Activated CD4-positive, CD25-positive, alpha-beta regulatory T cell treated with anti-CD3 and anti-CD28 coated beads, Interleukin-2, amount 50 U/mL, for 24 hours (primary cell): ENCODE results near the gene KRTAP5-5.
A peak's percentile ranks its signal among the peaks of the same experiment; 100 is the strongest.
"Not testable (repeated sequence)": the region's sequence is repeated elsewhere in the genome, so short reads cannot be mapped to it uniquely, and the experiment has no call there.

Experiments
- ATAC-seq, 2 donors: fragments of 150-1000 bp; cut with Tn5 transposase; one replicate each; pipeline ENCODE4 v1.10.0; 2021; ENCODE audit warnings: mild to moderate bottlenecking in 1 of 2, moderate library complexity in 1 of 2

Gene KRTAP5-5

DNA sequence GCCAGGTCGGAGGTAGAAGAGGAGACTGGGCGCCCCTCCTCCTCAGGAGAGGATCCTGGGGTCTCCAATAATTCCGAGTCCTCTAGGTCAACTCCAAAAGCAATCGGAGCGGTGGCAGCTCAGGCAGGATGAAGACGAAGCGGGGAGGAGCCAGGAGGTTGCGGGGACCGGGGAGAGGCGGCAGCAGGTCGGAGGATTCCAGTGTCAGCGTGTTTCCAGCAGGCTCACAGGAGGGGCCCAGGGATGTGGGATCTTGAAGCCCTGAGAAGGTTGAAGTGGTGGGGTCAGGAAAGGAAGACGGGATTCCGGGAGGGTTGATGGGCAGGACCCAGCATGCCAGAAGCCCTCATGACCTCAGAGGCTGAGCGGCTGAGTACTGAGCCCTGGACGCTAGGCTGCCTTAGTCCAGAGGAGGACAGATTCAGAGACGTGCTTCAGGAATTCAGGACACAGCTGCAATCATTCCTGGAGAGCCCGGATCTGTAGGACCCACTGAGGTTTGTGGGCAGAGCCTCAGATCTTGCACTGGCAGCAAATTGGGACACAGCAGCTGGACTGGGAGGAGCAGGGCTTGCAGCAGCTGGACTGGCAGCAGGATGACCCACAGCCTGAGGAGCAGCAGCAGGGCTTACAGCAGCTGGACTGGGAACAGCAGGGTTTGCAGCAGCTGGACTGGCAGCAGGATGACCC, 22.3 kb upstream of the KRTAP5-5 start:
- ATAC-seq: not testable (repeated sequence)

DNA sequence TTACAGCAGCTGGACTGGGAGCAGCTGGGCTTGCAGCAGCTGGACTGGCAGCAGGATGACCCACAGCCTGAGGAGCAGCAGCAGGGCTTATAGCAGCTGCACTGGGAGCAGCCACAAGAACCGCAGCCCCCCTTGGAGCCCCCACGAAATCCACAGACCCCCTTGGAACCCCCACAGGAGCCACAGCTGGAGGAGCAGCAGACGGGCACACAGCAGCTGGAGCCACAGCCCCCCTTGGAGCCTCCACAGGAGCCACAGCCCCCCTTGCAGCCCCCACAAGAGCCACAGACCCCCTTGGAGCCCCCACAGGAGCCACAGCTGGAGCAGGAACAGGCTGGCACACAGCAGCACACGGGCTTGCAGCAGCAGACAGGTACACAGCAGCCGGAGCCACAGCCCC, 21.7 kb upstream of the KRTAP5-5 start:
- not testable (repeated sequence) for ATAC-seq

DNA sequence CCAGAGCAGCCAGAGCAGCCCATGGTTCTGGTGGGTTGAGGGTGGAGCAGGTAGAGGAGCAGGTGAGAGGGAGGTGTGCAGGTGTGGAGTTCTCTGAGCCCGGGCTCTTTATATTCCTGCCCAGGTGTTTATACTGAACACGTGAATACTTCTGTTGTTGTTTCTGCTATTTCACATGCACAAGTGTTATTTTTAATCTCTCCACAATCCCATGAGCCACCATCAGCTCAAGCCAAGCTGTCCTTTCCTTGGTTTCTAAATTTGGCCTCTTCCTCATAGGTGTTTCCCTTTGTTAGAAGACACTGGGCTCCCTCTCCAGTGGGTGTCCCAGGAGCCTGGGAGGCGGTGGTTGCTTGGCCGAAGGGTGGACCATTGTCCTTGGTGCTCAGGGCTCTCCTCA, 21.2 kb upstream of the KRTAP5-5 start, which contains the start of gene KRTAP5-3:
Gene KRTAP5-3 (minus strand): TSS at position 101 of the 400 bp plus-strand sequence. CDS start 78 bp downstream, at position 23.
- ATAC-seq: no peak

DNA sequence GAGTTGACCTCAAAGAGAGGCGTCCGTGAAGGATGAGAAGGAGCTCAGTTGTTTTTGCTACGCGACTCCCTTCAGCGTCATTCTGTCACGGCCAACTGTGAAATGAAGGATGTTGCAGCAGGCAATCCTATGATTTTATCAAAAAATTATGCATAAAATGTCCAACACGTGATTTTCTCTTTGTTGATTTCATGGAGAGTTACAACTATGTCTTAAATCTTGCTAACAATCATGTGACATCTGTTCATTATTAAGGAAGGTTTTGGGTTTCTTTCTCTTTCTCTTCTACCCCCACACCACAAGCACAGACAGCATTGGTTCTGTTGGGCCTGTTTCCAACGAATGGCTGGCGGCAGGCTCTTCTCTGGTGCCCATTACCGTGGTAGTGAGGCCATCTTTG, 11.3 kb upstream of the KRTAP5-5 start:
- no peak for ATAC-seq

DNA sequence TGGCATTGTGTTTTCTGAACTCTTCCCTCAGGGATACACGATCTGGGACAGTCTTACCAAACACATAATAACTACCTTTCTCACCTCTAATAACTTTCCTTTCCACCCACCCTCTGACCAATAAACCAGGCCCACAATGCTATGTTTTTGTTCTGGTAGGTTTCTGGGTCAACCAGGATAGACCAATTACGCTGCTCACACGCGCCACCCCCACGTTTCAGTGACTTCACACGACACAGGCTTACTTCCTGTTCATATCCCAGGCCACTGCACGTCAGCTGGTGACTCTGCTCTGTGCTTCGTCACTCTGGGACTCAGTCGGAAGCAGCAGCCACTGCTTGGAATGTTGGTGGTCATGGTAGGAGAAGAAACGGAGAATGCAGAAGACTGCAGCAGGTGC, 10.1 kb upstream of the KRTAP5-5 start:
- peak in 1 of 2 donors; percentile 60 for ATAC-seq

DNA sequence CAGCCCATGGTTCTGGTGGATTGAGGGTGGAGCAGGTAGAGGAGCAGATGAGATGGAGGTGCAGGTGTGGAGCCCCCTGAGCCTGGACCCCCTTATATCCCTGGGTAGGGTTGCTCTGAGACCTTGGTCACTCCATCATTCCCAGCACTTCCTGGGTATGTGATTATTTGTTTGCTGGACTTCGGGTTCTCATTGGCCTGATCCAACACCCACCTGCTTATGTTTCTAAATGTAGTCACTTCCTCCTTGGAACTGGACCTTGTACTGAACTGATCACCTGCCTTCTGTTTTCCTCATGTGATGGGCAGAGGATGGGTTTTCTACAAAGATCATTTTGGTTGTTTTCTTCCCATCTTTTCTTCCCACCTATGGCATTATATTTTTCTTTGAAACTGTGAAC, 7.5 kb upstream of the KRTAP5-5 start, which contains the start of gene KRTAP5-4:
Gene KRTAP5-4 (minus strand): TSS at position 53 of the 400 bp plus-strand sequence. CDS start 45 bp downstream, at position 8.
- no peak for ATAC-seq

DNA sequence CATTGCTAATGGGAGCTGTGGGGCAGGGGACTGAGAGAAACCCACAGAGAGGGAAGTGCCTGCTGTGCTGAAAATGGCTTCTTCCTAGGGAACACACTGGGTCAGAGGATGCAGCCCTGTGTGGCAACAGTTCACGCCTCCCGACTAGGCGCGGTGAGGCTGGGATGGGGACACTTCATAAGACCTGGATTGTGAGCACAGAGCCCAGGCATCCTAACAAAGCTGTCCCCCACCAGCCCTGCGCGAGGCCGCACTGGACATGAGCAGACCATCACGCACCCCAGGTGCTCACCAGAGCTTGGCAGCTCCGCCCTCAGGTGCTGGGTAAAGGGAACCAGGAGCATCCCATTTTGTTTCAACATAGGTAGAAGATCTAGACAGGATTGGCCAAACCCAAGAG, 5.9 kb upstream of the KRTAP5-5 start:
- ATAC-seq: no peak

DNA sequence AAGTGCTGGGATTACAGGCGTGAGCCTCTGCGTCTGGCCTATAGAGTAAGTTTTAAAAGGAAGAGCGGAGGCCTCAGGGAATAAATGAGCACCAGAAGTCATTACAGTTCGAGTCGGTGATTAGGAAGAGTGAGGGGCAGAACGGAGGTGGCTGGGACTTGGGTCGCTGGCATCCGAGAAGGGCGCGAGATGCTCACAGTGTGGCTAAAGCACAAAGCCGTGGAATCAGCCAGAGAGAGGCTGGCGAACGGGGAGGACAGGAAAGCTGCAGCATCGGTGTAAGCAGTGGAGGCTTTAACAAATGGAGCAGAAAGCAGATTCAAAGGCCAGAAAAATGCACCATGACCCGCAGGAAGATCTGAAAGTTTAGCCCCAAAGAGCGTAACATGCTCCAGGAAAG, 5.0 kb upstream of the KRTAP5-5 start:
- no peak for ATAC-seq

DNA sequence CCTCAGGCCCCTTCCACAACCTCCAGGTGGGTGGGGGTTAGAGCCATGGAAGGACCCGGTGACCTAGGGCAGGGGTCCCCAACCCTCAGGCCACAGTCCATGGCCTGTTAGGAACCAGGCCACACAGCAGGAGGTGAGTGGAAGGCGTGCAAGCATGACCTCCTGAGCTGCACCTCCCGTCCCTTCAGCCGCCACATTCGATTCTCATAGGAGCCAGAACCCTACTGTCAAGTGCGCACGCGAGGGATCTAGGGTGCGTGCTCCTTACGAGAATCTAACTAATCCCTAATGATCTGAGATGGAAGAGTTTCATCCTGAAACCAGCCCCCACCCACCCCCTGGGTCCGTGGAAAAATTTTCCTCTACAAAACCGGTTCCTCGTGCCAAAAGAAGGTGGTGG, 4.0 kb upstream of the KRTAP5-5 start:
- ATAC-seq: no peak

DNA sequence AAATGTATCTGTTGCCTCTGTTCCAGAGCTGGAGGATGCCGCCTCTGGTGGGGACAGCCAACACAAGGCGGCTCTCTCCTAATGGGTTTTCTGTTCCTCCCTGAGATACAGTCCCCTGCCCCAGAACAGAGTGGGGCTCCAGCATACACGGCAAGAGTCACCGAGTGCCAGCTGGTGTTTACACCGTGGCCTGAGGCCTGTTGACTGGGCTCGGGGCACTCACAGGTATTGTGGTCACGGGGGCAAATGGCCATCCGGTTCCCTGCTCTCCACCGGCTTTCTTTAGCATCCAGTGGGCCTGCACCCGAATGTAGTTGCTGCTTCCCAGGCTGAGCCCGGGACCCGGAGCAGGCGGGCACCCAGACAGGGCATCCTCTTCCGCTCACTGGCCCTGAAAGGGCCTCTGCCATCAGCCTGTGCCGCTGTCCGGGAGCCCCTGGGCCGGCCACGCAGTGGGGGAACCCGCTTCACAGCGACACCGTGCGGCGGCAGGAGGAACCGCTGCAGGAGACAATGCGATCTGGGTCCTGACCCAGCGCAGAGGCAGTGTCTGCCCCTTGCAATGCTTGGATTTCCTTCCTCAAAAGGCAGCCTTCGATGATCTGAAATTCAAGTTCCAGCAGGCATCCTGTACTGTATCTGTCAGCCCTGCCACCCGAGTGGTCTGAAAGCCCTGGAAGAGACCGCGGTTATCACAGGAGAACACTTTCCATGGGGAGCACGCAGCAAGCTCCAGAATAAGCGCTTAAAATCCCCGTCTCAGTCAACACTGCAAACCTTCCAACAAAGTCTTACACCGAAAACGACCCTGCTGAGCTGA, 859 bp upstream of the KRTAP5-5 start:
- ATAC-seq: peak; percentile 65 to 72

DNA sequence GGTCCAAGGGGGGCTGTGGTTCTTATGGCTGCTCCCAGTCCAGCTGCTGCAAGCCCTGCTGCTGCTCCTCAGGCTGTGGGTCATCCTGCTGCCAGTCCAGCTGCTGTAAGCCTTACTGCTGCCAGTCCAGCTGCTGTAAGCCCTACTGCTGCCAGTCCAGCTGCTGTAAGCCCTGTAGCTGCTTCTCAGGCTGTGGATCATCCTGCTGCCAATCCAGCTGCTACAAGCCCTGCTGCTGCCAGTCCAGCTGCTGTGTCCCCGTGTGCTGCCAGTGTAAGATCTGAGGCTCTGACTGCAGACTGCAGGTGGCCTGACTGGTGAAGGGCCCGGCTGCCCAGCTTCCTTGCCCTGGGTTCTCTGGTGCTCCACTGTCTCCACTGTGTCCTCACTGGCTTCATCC, 696 bp downstream of the KRTAP5-5 start:
- ATAC-seq: no peak

DNA sequence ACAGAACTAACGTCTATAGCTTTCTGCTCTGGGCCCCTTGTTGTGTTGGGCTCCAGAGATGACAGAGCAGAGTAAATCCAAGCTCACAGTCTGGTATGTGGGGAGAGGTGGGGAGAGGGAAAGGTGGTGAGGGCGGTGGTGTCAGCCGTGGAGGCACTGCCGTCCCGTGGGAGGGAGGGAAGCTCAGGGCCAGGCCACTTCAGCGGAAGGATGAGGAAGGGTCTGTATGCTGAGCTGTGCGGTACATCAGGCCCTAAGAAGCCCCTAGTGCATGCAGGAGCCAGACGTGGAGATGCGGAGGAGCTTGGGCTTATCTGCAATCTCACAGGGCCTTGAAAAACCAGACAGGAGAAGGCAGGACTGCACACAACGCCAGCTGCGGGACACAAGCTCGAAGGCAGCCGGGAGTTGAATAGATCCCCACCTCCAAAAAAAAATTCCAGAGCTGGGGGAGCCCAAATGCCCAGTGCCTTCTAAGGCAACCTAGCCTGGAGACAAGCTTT, 1.5 kb downstream of the KRTAP5-5 start:
- no peak for ATAC-seq

DNA sequence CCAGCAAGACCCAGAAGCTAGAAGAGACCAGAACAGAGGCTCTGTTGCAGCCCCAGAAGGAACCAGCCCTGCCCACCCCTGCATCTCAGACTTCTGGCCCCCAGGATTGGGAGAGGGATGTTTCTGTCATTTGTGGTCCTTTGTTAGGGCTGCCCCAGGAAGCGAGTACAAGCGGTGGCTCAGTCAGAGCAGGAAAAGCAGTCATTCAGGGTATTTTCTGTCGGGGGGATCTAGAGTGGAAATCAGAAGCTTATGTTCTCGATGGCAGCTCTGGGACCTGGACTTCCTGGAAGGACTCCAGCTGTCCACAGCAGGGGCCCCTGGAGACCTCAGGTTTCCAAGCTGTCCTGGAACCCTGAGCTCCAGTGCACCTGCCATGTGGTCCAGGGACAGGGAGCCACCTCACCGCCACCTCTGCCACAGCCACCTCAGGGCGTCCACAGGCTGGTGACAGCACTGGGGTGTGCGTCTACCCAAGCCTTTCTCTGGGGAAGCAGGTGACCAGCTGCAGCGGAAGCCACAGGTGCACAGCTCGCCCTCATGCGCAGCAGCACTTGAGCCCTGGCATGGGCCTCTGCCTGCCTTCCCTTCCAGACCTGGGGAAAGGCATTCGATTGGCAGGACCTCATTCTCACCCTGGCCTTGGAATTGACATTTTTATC, 2.6 kb downstream of the KRTAP5-5 start:
- no peak for ATAC-seq

DNA sequence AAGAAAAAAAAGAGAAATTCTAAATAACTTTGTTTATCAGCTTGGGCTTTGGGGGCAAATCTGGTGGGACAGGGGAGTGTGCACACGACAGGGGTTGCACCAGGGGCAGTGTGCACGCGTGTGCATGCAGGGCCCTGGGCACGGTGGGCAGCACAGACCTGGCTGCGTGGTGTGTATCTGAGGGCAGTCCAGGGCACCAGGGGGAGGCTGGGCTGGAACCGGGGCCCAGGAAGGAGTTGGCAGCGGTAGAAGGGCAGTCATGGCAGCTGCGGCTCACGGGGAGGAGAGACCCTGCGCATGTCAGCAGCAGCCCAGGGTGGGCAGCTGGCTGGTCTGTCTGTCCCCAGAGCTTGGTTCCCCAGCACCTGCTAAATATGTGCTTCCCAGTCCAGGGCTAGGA, 4.3 kb downstream of the KRTAP5-5 start:
- no peak for ATAC-seq

DNA sequence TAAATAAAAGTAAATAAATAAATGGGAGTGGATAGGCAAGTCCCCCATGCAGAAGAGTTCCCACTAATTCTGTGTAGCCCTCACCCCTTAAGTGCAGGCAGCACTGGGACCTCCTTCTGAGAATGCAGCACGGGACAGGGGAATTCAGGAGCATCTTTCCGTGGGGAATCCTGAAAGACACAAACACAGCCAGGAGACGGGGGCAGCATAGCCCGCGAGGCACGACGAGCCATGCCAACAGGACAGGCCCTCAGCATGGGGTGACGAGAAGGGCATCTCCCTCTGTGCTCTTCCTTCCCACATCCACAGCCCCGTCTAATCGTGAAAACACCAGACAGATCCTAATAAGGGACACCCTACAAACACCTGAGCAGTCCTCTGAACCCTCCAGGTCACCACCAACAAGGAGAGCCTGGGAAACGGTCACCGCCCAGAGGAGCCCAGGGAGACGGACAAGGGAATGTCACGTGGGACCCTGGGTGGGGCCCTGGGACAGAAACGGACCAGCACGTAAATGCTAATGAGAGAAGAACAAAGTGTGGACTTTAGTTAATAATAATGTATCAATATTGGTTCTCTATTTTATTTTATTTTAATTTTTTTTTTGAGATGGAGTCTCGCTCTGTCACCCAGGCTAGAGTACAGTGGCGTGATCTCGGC, 6.8 kb downstream of the KRTAP5-5 start:
- no peak for ATAC-seq

DNA sequence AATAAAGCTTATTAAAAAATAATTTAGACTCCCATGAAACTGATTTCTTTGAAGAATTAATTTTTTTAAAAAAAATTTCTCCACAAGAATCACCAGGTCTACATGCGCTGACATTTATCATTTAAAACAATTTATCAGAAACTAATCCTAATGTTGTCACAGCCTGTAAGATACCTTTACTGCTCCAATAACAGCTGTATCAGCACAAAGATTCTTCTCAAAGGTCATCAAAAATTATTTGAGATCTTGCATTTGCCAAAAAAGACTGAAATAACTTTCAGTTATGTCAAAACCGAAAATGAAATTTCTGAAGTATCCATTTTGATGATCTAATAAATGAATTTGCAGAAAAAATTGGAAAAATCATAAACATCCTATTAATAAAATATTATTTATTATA, 8.1 kb downstream of the KRTAP5-5 start:
- no peak for ATAC-seq

DNA sequence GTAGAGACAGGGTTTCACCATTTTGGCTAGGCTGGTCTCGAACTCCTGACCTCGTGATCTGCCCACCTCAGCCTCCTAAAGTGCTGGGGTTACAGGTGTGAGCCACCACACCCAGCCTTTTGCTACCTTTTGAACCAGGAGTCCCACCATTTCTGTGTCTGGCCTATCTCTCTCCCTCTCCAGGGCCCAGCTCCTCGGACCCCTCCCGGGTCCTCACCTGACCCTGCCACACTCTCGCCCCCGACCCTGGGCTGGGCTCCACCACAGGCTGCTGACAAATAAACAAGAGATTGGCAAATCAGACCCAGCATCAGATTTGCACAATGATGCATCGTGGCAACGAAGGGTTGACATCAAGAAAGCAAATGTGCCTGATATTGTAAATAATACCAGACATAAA, 8.8 kb downstream of the KRTAP5-5 start:
- no peak for ATAC-seq

DNA sequence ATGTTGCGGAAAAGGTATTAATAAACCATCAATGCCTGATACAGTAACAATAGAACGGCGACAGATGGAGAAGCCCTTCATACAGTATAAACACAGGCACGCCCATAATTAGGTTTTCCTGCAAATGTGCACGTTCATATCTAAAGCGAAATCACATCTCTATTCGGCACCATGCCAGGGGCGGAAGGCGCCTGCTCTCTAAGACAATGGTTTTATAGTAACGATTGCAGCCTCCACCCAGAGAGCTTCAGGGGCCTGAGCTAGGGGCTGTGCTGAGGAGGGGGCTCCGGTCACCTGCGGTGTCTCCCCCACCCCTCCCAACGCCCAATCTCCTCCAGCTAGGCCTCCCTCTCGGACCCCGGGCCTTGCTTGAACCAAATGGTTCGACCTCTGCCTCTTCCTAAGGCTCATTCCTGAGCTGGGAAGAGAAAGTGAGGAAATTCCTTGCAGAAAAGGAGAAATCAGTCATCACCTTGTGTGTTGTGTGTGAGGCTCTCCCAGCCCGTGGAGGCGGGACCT, 9.6 kb downstream of the KRTAP5-5 start:
- no peak for ATAC-seq

DNA sequence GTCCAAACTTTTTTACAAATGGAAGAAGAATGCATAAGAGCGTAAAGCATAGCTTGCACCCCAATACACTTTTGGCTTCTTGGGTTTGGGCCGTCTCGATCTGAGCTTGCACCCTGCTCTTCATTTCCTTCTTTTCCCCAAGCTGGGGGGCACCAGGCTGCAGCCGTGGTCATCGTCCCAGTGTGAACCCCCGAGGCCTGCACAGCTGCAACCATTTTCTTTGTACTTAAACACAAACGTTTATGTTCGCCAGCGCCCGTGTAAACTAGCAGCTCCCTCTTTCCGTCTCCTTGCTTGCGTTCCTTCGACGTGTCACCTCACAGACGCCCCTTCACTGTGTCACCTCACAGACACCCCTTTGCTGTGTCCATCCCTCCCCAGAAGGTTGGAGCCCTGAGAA, 10.1 kb downstream of the KRTAP5-5 start:
- no peak for ATAC-seq

DNA sequence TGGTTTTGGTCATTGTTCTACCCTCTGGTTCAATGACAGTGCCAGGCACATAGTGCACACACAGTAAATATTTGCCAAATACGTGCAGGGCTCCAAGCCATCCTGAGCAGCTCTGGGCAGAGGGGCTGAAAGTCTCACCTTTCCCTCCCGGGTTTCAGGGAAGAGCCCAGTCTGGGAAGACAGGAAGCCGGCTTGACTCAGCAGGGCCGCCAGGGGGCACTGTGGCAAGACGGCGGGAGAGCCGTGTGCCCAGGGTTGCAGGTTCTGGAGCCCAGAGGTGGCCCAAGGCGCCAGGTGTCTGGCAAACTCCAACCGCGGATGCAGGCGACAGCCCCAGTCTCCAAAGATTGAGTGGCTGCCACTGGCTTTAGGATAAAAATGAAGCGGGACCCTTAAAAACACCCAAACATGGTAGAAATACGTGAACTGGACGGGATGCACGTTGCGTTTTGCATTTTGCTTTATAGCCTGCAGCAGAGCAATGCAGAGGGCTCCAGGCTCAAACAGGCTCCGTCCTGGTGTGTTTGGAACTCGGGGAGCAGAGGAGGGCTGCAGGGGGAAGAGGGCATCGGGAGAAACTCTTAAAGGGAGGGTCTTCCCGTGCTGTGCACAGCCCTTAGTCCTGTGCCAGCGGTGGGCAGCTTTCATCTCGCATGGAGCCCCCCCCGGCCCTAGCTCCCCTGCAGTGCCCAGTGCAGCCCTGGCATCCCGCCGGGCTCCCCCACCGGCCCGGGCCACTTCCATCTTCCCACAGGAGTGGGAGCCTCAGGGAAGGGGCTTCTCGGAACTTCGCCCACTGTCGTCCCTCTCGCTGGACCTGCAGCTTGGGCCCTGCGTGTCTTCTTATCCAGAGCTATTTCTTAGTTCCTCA, 10.7 kb downstream of the KRTAP5-5 start:
- no peak for ATAC-seq

DNA sequence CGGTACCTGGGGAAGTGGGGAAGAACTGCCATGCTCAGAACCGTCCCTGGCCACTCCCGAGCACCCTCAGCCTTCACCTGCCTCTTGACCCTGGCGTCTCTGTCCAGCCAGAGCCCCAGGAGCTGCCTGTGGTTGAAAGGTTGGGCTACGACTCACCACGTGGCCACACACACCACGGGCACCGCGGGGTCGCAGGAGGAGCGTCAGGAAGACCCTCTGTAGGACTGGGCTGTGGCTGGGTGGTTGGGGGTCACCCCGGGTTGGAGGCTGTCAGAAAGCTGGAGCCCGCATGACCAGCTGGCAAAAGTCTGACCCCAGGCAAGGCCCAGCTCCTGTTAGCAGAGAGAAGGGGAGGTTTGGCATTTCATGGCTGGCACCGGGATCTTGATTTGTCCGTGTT, 11.5 kb downstream of the KRTAP5-5 start:
- ATAC-seq: no peak
